ENCODE measurements around the gene DYNC1I1. TPM values are rescaled to one million over a fixed set of nuclear protein-coding genes. Genes with fewer than 3 reads are reported as not detected.

DYNC1I1 gene
- polyA plus RNA-seq, 1 of the 3 experiments (the other 2 are of a cell fraction): 0.05 TPM

GRCh38 chr7:95766657-95767056 lies 5.7 kb upstream of the DYNC1I1 start (continued):
- no peak for TF ChIP-seq ELF1 (IDR thresholded peaks at IDR 0.05)
- no peak for TF ChIP-seq FOXM1 (IDR thresholded peaks at IDR 0.05; ENCODE audit: low read depth)

GRCh38 chr7:95772771-95773581 lies 622 bp downstream of the DYNC1I1 start:
- ChIA-PET CTCF (interaction anchor here (0.7 to 3.5 kb wide), 8 partner anchors 11 to 261 kb away, joined by 3 to 17 read pairs (median 4); no protein-coding TSS in a partner anchor), POLR2A (no interaction called here)
- no peaks in the 10 kb centered on the region for H4K20me1 ChIP-seq (ENCODE audit: insufficient read depth)
- H3K9me2 ChIP-seq: no peaks in the 10 kb centered on the region
- H3K4me2 ChIP-seq: peak overlapping the region; percentile 89
- peak overlapping the region; percentile 56 to 68 for H3K4me3 ChIP-seq (ENCODE audit: low read depth in 2 of 2, low read length in 1 of 2)
- H3K4me1 ChIP-seq (ENCODE audit: control insufficient read depth in 1 of 2, insufficient read depth in 2 of 2, low read depth in 1 of 2, low read length in 1 of 2): peaks cover 0 to 5% of the 10 kb centered on the region in 2 experiments; a peak in 2 of 4 replicates
- H3K79me2 ChIP-seq (ENCODE audit: insufficient read depth): no peaks in the 10 kb centered on the region
- H3K9ac ChIP-seq: no peak overlapping the region
- 37% methylated on average over 36 of the region's 45 CpGs for WGBS (ENCODE audit: low lambda C conversion rate)
- no peaks in the 10 kb centered on the region for H3K9me3 ChIP-seq
- H2AFZ ChIP-seq (ENCODE audit: low read depth): peak overlapping the region; percentile 71
- H3K36me3 ChIP-seq (replicated peaks in 1 of 2; ENCODE audit: control insufficient read depth in 1 of 2, insufficient read depth in 2 of 2, low read length in 1 of 2): no peaks in the 10 kb centered on the region
- H3K27ac ChIP-seq (ENCODE audit: low read depth in 2 of 2, low read length in 1 of 2): no peak overlapping the region
- TF ChIP-seq NRF1 (IDR thresholded peaks at IDR 0.05; ENCODE audit: low read depth, low read length) (no peak), TCF12 (IDR thresholded peaks at IDR 0.05) (no peak), MXI1 (IDR thresholded peaks at IDR 0.05; ENCODE audit: low read depth, low read length) (no peak), FOXM1 (IDR thresholded peaks at IDR 0.05; ENCODE audit: low read depth) (no peak), EZH2phosphoT487 (IDR thresholded peaks at IDR 0.05; ENCODE audit: borderline replicate concordance, low read depth) (no peak), FOSL2 (IDR thresholded peaks at IDR 0.05; ENCODE audit: borderline replicate concordance, low read depth) (no peak), GATA2 (CRISPR knock-in tag; IDR thresholded peaks at IDR 0.05) (no peak), NFIC (IDR thresholded peaks at IDR 0.05; ENCODE audit: borderline replicate concordance) (no peak), POLR2AphosphoS5 (IDR thresholded peaks at IDR 0.05; ENCODE audit: low read depth, low read length) (no peak), RXRA (IDR thresholded peaks at IDR 0.05; ENCODE audit: borderline replicate concordance, low read depth) (no peak), RAD21 (IDR thresholded peaks at IDR 0.05; ENCODE audit: low read length) (no peak), SMC3 (IDR thresholded peaks at IDR 0.05; ENCODE audit: low read depth, low read length) (no peak), EP300 (IDR thresholded peaks at IDR 0.05; ENCODE audit: borderline replicate concordance in 1 of 2, low read depth in 1 of 2, low read length in 1 of 2) (no peak), GABPA (IDR thresholded peaks at IDR 0.05; ENCODE audit: low read depth) (no peak)
- TF ChIP-seq, protein P1, sequence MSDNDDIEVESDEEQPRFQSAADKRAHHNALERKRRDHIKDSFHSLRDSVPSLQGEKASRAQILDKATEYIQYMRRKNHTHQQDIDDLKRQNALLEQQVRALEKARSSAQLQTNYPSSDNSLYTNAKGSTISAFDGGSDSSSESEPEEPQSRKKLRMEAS (IDR thresholded peaks at IDR 0.05; ENCODE audit: low read depth): no peak
- TF ChIP-seq, protein P2, sequence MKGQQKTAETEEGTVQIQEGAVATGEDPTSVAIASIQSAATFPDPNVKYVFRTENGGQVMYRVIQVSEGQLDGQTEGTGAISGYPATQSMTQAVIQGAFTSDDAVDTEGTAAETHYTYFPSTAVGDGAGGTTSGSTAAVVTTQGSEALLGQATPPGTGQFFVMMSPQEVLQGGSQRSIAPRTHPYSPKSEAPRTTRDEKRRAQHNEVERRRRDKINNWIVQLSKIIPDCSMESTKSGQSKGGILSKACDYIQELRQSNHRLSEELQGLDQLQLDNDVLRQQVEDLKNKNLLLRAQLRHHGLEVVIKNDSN (IDR thresholded peaks at IDR 0.05; ENCODE audit: borderline replicate concordance, low read depth): no peak
- TF ChIP-seq, protein P3, sequence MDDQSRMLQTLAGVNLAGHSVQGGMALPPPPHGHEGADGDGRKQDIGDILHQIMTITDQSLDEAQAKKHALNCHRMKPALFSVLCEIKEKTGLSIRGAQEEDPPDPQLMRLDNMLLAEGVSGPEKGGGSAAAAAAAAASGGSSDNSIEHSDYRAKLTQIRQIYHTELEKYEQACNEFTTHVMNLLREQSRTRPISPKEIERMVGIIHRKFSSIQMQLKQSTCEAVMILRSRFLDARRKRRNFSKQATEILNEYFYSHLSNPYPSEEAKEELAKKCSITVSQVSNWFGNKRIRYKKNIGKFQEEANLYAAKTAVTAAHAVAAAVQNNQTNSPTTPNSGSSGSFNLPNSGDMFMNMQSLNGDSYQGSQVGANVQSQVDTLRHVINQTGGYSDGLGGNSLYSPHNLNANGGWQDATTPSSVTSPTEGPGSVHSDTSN (IDR thresholded peaks at IDR 0.05): no peak
- TF ChIP-seq, protein P4, sequence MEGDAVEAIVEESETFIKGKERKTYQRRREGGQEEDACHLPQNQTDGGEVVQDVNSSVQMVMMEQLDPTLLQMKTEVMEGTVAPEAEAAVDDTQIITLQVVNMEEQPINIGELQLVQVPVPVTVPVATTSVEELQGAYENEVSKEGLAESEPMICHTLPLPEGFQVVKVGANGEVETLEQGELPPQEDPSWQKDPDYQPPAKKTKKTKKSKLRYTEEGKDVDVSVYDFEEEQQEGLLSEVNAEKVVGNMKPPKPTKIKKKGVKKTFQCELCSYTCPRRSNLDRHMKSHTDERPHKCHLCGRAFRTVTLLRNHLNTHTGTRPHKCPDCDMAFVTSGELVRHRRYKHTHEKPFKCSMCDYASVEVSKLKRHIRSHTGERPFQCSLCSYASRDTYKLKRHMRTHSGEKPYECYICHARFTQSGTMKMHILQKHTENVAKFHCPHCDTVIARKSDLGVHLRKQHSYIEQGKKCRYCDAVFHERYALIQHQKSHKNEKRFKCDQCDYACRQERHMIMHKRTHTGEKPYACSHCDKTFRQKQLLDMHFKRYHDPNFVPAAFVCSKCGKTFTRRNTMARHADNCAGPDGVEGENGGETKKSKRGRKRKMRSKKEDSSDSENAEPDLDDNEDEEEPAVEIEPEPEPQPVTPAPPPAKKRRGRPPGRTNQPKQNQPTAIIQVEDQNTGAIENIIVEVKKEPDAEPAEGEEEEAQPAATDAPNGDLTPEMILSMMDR (IDR thresholded peaks at IDR 0.05): no peak
- TF ChIP-seq, protein P5, sequence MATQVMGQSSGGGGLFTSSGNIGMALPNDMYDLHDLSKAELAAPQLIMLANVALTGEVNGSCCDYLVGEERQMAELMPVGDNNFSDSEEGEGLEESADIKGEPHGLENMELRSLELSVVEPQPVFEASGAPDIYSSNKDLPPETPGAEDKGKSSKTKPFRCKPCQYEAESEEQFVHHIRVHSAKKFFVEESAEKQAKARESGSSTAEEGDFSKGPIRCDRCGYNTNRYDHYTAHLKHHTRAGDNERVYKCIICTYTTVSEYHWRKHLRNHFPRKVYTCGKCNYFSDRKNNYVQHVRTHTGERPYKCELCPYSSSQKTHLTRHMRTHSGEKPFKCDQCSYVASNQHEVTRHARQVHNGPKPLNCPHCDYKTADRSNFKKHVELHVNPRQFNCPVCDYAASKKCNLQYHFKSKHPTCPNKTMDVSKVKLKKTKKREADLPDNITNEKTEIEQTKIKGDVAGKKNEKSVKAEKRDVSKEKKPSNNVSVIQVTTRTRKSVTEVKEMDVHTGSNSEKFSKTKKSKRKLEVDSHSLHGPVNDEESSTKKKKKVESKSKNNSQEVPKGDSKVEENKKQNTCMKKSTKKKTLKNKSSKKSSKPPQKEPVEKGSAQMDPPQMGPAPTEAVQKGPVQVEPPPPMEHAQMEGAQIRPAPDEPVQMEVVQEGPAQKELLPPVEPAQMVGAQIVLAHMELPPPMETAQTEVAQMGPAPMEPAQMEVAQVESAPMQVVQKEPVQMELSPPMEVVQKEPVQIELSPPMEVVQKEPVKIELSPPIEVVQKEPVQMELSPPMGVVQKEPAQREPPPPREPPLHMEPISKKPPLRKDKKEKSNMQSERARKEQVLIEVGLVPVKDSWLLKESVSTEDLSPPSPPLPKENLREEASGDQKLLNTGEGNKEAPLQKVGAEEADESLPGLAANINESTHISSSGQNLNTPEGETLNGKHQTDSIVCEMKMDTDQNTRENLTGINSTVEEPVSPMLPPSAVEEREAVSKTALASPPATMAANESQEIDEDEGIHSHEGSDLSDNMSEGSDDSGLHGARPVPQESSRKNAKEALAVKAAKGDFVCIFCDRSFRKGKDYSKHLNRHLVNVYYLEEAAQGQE (IDR thresholded peaks at IDR 0.05; ENCODE audit: low read depth, low read length): no peak
- H3K27me3 ChIP-seq (ENCODE audit: insufficient read depth): peaks cover 8% of the 10 kb centered on the region; the same call in 1 of the 2 replicates
- H3F3A ChIP-seq (replicated peaks; ENCODE audit: insufficient read depth): no peaks in the 10 kb centered on the region
- DNase-seq: no peak
